NCI-H2227 (cell line): ENCODE results near the gene GRM5.

Source experiments
- DNase-seq: peaks from one replicate; lab custom pipeline; 2025; ENCODE audit not compliant: unreplicated experiment; lab: John Stamatoyannopoulos, UW

Gene GRM5

DNA sequence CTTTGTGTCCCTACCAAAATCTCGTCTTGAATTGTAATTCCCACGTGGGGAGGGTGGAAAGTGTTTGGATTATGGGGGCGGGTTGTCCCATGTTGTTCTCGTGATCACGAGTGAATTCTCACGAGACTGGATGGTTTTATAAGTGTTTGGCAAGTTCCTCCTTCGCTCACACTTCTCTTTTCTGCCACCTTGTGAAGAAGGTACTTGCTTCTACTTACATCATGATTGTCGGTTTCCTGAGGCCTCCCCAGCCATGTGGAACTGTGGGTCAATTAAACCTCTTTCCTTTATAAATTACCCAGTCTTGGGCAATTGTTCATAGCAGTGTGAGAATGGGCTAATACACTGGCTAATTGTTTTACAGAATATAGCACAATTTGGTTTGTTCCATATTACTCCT lies 326.3 kb downstream of the GRM5 start:
- DNase-seq = no peak

- DNase-seq = no peak
These were observed 356.2 kb downstream of the GRM5 start for GRCh38 chr11:88709567-88709966.

DNA sequence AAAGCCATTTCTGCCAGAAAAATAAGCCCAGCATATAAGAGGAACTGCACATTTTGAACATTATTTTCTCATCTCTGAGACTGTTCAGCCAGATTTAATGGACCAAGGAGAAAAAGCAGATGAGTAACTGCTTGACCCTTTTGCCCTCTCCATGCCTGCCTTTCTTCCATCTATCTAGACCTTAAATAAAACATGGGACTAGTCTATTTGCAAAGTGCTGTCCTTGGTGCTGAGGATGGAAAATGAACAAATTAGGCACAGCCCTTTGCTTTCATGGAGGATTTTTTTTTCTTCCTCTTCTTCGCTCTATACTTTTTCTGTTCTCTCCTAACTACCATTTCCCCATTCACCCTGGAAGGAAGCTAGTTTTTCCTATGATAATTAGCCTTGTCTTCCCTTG lies 361.3 kb downstream of the GRM5 start:
- DNase-seq = no peak

- no peak for DNase-seq
These were observed 364.0 kb downstream of the GRM5 start for GRCh38 chr11:88701816-88702215.

- DNase-seq = no peak
These were observed 368.6 kb downstream of the GRM5 start for GRCh38 chr11:88697139-88697538.

DNA sequence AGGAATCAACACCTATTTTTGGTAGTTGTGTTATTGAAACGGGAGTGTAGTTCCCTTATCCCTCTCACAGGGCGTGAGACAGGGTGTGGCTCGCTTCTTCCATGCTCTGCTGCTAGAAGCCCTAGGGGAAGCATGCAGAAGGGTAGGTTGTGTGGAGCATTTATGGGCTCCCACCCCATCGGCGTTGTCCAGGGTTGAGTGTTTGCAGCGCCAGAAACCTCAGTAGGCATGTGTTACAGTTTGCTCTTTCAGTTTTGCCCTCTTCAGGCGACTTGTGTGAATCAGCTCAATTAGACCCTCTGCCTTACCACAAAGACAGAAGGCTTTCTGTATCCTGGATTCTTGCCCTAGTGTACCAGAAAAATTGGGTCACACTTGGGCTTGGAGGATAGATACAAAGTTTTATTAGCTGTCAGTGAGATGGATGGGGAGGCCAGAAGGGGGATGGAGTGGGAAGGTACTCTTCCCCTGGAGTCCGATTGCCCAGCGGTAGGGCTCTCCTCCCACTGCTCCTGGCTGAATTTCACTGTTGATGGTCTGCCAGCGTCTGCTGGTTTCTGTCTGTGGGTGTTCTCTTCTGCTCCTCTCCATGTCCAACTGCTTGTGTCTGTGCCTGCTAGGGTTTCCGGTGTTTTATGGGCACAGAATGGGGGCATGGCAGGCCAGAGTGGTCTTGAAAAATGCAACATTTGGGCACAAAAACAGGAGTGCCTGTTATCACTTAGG lies 369.9 kb downstream of the GRM5 start:
- no peak for DNase-seq

DNA sequence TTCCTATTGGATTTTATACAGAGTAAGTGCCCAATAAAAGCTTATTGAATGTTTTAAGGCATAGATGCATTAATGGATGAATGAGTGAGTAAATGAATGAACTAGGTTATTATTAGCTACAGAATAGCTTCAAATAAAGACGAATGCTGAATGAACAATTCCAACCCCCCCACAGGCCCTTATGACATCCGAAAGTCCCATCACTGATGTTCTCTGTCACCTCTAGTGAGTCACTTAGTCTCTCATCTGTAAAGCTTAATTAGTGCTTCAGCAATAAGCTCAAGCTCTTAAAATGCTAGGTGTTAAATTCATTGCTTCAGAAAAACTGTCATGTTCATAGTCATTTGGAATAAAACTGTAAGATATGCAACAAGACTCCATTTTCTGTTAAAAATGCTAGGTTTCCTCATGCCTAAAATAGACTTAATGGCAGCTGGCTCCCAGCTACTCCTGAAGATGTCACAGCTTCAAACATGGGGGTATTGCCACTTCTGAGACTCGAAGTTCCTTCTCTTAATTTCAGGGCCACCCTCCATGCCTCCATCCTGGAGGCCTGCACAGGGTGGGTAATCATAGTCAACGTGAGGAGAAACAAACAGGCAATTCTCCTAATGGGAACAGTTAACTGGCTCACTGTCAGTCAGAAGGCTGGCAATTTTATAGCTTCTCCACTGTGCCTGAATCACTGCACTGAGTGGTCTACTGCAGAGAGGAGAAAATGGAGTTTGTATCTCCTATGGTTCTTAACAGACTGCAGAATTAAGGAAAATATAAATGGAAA lies 373.3 kb downstream of the GRM5 start:
- DNase-seq = no peak

- DNase-seq = no peak
These were observed 376.1 kb downstream of the GRM5 start for GRCh38 chr11:88689548-88690240.

DNA sequence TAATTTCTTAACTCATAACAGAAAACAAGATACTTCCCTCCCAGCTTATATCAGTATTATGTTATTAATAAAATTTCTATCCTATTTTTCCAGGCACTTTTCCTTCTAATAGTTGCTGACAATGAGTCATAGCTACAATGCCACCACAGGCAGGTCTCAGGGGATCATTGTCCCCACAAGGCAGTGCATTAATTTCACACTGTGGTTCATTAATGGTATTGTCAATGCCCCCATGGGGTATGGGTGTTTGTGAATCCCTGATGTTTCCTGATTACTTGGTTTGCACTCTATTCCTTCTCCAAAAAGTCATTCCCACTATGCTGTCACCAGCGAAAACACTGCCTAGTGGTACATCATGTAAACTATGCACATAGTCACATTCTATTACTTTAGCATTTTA lies 382.8 kb downstream of the GRM5 start:
- no peak for DNase-seq

GRCh38 chr11:88680806-88681205 lies 385.0 kb downstream of the GRM5 start:
- no peak for DNase-seq

DNA sequence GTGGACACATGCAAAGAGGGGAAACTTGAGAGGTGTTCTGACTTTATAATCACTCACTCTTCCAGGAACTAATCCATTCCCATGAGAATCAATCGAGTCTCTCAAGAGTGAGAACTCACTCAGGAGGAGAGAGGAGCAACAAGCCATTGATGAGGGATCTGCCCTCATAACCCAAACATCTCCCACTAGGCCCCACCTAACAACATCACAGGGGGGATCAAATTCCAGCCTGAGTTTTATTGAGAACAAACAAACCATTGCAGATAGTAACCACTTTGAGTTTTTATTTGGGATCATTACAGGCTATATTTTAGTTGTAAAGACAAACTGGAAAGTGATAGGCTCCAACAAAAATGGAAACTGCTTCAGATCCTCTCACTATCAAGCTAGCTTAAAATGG lies 399.4 kb downstream of the GRM5 start:
- no peak for DNase-seq

- DNase-seq = no peak
These were observed 408.6 kb downstream of the GRM5 start for GRCh38 chr11:88657076-88657738.

GRCh38 chr11:88656283-88656682 lies 409.5 kb downstream of the GRM5 start:
- no peak for DNase-seq

- DNase-seq = no peak
These were observed 410.1 kb downstream of the GRM5 start for GRCh38 chr11:88655656-88656055.

GRCh38 chr11:88655196-88655595 lies 410.6 kb downstream of the GRM5 start:
- DNase-seq = no peak

GRCh38 chr11:88651556-88651955 lies 414.2 kb downstream of the GRM5 start:
- DNase-seq = no peak

DNA sequence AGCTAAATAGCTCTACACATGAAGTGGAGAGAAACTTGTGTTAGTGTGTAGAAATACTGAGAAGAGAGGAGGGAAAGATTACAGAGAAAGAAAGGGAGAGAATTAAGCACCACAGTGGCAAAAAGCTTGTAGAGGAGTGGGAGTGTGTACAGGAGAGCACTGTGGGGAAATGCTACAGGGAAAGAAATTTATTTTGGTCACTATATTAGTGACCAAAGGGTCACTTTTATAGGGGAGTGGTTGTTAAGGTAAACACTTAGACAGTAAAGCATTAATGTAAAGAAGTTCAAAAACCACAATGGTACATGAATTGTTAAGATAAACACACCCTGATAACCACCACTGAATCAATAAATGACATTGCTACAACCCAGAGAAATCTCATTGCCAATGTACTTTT lies 421.1 kb downstream of the GRM5 start:
- DNase-seq = no peak

GRCh38 chr11:88632163-88632562 lies 433.6 kb downstream of the GRM5 start:
- no peak for DNase-seq

DNA sequence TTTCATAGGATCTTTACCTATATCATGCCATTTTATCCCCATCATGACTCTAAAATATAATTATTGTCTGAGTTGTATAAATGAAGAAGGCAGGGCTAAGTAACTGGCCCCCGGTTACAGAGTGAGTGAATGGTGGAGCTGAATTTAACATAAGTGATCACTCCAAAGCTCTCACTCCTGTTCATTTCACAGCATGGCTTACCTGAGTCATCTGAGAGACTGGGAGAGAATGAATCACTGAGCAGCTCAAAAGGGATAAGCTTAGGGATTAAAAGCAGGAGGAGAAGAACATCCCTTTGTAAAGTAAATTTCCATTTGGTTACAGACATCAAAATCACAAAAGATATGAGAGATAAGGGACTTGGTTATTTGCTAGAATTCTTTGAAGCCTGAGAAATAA lies 434.3 kb downstream of the GRM5 start:
- DNase-seq = no peak

DNA sequence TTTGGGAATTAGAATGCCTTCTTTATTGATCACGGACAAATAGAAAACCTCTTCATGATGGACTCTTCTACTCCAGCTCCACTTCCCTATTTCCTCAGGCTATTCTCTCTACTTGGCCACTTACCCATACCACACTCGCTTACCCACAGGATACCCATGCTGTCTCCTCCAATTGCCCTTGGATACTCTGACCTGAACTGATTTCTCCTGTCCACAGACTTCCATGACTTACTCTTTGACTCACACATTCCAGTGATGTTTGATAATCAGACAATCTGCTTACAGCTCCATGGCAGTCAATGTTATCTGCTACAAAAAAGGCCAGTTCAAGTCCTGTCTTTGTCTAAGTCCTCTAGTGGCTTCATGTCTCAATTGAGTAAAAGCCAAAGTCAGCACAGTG lies 436.3 kb downstream of the GRM5 start:
- DNase-seq = no peak

GRCh38 chr11:88626216-88626615 lies 439.6 kb downstream of the GRM5 start:
- no peak for DNase-seq

DNA sequence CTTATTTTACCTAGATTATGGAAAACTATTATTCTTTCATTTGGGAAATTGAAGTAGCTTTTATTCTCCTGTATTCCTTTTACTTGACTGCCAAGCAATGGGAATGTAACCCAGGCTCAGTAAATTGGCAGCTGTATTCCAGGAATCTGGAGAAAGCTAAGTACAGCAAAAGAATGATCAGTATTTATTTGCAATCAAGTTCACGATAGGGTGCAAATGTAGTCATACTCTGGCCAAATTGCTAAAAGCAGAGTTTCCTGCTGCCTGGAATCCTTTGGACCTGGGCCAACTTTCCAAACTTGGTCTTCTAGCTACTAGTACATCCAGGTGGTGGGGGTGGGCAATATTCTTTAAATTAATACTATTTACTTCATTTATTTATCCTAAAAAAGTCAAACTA lies 442.3 kb downstream of the GRM5 start:
- no peak for DNase-seq
